GM21717 (cell line): ENCODE data around the gene ZNF274.
"Not testable (repeated sequence)": the region's sequence is repeated elsewhere in the genome, so short reads cannot be mapped to it uniquely, and the experiment has no call there.

Source experiments
- ATAC-seq: cut with Tn5 transposase; IDR thresholded peaks from one replicate; pipeline ENCODE4 v1.9.1; 2021; ENCODE audit warnings: mild to moderate bottlenecking, moderate library complexity; ENCODE audit not compliant: unreplicated experiment

ZNF274 gene

DNA sequence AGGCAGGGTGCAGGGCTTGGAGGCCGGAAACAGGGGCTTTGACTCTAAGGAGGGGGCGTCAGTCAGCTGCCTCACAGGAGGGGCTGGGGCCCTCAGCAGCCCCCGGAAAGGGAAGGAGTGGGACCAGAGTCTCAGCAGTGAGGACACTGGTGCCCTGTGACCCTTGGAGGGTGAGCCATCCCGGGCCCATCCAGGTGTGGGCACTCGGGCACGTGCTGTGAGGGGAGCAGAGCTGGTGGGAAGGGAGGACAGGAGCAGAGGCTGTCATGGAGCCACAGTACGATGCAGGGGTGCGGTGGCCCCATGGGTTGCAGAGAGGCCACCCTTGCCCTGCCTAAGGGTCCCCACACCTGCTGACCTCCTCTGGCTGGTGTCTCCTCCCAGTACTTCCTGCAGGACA lies 26.7 kb downstream of the ZNF274 start:
- ATAC-seq = no peak

DNA sequence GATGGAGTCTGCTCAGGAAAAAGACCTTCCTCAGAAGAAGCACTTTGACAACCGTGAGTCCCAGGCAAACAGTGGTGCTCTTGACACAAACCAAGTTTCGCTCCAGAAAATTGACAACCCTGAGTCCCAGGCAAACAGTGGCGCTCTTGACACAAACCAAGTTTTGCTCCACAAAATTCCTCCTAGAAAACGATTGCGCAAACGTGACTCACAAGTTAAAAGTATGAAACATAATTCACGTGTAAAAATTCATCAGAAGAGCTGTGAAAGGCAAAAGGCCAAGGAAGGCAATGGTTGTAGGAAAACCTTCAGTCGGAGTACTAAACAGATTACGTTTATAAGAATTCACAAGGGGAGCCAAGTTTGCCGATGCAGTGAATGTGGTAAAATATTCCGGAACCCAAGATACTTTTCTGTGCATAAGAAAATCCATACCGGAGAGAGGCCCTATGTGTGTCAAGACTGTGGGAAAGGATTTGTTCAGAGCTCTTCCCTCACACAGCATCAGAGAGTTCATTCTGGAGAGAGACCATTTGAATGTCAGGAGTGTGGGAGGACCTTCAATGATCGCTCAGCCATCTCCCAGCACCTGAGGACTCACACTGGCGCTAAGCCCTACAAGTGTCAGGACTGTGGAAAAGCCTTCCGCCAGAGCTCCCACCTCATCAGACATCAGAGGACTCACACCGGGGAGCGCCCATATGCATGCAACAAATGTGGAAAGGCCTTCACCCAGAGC lies 29.6 kb downstream of the ZNF274 start:
- ATAC-seq = no peak

DNA sequence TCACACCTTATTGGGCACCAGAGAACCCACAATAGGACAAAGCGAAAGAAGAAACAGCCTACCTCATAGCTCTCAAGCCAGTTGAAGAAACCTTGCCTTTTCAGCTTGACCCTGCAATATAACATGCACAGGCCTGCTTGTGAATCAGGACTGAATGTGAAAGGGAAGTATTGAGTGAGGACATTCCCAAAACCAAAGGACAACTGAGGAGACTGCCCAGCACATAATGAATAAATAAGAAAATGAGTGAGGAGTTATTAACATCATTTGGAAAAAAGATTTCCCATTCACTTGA lies 30.2 kb downstream of the ZNF274 start:
- ATAC-seq = no peak

DNA sequence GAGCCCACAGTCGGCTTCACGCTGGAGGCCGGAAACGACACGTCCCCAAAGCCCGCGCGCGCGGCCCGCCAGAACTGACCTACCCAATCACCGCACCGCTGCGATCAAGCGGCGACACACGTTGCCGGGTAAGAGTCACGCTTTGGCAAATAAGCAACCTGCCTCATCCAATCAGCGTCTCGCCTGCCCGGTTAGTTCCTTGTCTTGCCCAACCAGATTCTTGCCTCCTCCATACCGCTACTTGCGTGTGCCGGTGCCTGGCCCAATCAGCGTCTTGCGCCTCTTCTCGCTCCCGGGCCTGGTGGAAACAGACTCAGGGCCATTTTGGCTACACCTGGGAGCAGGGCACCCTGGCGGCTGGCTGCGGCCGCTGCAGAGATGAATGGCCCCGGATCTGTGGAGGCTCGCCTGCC lies 34.2 kb downstream of the ZNF274 start:
- ATAC-seq = no peak

DNA sequence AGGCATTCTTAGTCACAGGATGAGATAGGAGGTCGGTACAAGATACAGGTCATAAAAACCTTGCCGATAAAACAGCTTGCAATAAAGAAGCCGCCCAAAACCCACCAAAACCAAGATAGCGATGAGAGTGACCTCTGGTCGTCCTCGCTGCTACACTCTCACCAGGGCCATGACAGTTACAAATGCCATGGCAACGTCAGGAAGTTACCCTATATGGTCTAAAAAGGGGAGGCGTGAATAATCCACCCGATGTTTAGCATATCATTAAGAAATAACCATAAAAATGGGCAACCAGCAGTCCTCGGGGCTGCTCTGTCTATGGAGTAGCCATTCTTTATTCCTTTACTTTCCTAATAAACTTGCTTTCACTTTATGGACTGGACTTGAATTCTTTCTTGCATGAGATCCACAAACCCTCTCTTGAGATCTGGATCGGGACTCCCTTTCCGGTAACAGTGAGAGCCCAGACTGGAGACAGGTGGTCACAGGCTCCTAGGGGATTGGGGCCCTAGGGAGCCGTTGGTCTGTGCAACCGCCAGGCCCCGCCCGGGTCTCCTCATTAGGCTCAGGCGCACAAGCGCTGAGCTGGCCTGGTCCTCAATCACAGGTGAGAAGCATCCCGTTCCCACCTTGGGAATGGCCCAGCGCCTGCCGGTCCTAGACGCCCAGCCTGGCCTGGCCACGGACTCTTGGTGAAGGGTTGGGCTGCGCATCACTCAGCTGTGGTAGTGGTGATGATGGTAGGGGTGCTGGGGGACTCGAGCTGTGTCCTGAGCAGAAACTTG lies 34.9 kb downstream of the ZNF274 start:
- ATAC-seq = no peak

DNA sequence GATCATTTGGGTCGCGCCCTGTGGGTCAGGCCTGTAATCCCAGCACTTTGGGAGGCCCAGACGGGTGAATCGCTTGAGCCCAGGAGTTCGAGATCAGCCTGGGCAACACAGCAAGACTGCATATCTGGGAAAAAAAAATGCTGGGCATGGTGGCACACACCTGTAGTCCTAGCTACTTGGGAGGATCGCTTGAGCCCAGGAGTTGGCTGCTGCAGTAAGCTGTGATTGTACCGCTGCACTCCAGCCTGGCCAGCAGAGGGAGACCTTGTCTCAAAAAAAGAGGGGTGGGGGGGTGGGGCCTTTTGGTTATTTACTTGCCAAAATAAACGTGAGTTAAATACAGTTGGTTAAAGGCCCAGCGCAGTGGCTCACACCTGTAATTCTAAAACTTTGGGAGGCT lies 36.0 kb downstream of the ZNF274 start:
- ATAC-seq = no peak

DNA sequence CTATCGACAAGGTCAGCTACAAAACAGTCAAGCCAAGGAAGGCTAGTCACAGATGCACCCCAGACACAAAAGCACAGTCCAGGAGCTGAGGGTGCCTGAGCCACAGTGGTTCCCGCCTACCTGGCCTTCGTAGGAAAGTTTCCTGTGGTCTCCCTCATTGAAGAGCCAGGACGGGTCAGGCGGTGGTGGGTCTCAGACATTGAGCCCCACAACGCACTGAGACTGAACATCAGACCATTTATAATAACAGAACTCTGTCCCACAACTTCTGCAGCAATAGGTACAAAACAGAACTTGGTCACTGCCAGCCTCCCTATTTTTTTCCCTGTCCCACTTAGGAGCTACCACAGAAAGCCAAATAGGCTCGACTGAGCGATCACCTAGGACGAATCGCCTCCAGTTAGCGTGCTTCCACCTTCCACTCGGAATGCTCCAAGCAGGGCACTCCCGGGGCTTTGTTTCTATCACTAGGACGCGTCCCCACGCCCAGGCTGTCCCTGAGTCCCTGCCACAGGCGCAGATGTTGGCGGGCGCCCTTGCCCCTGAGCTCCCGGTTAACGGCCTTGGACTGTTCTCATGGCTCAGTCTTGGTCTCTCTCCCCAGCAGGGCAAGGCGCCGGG lies 45.2 kb downstream of the ZNF274 start:
- ATAC-seq = peak; percentile 62

DNA sequence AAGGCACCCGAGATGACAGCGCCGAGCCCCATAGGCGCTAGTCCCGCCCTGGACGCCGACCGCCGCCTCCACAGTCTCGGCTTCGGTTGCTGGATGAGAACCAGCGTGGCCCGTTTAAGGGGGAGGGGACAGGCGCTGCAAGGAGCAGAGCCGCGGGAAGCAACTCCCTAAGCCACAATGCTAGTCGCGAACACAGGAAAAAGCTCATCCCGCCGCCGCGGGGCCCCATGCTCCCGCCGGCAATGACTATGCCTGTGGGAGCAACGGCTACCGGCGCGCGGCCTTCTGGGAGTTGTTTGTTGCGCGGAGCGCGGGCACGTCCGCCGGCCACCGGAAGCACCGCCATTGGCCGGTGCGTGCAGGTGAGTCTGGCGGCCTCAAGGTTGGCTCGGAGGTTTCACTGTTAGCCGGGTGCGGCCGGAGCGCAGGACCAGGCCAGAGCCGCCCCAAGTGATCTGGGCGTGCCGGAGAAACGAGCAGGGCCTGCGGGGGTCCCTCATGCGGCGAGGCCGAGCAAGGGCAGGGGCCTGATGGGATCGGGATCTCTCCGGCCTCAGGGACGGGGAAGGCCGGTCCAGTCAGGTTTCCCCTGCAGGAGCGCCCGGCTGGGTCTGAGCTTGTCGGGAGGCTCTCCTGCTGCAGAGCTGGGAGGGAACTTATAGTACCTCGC lies 45.9 kb downstream of the ZNF274 start, which contains the start of gene ZNF544:
Gene ZNF544, plus strand, starts transcription at position 330 of the 670 bp plus-strand sequence. CDS start 15,110 bp downstream, outside the sequence.
- peak; percentile 77 for ATAC-seq

DNA sequence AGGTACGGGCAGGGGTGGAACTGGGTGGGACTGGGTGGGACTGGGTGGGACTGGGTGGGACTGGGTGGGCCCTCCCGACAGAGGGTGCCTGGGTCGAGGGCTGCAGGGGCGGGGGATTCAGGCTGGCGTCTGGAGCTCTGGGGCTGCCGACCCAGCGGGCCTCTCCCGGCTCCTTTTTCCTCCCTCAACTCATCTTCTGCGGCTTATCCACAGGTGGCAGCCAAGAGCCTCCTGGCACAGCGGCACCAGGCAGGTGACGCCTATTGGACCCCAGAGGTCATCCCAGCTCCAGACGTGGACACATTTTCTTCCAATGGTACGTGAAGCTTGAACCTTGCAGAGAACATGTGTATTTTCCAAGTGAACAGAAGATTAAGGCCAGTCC lies 46.4 kb downstream of the ZNF274 start:
- ATAC-seq = no peak

DNA sequence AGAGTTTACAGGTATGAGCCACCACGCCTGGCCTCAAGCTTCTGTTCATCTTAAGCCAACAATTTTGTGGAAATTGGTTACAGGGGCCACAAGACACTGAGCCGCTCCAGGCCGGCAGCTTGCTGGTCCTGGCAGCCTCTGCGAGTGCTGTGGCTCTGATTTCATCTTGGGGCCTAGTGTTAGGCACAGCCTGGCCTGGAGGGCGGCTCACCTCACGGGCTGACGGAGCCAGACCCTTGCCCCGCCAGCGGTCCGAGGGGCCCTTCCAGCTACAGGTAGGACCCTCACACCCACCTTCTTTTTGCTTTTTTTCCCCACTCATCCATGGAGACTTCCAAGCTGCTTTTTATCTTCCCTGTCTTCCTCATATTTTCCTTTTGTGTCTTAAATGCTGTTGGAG lies 54.5 kb downstream of the ZNF274 start:
- ATAC-seq = no peak

DNA sequence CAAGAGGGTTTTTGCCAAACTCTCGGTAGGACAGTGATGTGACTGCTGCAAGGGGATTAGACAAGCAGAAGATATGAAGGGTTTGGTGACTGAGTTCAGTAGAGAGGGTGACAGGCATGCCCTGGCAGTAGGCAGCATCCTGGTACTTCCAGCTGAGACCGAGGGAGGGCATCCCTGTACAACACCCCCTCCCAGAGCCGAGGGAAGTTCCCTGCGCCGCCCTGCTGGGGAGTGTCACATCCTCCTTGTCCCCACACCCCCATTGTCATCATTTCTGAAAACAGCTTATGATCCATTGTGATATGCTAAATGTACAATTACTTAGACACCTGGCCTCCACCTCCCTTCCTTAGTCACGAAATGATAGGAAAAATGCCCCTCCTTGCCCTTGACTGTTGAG lies 60.5 kb downstream of the ZNF274 start:
- no peak for ATAC-seq

DNA sequence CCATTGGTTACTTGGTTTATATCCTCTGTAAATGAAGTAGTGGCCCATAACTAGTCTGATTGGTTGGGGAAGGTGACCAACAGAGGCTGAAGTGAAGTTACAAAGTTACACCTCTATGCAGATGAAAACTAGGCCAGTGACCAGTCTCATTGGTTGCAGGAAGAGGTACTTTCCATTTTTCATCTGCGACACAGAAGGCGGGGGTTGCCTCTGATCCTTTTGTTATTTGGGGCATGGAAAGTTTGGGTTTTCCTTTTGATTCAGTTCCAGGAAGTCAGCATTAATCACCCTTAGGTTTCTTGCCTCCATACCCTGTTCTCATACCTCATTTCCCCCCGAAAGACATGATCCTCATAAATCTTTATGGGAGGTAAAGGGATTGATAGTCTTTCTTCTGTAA lies 66.0 kb downstream of the ZNF274 start:
- ATAC-seq = no peak

DNA sequence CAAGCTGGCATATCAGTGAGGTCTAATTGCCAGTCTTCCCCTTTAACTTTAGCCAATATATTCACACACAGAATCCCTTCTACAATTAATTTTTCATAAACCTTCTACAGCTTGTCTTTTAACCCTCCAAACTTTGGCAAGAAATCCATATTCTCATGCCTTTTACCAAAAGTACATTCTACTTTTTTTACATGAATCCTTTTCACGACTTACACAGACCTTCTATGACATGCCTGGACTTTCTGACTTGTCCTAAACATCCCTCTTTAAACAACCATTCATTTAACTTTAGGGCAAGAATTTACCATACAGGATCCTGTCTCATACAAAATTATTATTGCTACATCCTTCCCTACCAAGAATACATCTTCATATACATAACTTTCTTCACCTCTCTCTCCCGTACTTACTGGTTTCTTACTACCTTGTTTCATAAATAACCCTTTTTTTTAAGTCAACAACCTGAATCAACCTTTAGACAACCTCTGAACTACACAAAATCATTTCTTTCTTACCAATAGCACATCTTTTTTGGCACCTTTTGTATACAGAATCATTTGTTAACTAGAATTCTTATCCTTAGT lies 69.3 kb downstream of the ZNF274 start:
- ATAC-seq = no peak

DNA sequence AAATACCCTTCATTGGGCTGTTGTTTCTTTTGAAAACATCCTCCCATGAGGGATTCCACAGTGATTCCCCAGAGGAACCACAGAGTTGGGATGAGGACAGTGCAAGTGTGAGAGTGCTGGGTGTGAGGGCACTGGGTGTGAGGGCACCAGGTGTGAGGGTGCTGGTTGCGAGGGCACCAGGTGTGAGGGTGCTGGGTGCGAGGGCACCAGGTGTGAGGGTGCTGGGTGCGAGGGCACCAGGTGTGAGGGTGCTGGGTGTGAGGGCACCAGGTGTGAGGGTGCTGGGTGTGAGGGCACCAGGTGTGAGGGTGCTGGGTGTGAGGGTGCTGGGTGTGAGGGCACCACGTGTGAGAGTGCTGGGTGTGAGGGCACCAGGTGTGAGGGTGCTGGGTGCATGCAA lies 75.4 kb downstream of the ZNF274 start:
- ATAC-seq = not testable (repeated sequence)

DNA sequence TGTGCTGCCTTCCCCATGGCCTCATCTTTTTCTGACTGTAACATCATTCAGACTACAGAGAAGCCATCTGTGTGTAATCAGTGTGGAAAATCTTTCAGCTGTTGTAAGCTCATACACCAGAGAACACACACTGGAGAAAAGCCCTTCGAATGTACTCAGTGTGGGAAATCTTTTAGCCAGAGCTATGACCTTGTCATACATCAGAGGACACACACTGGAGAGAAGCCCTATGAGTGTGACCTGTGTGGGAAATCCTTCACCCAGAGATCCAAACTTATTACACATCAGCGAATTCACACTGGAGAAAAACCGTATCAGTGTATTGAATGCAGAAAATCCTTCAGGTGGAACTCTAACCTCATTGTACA lies 78.7 kb downstream of the ZNF274 start:
- ATAC-seq = no peak

DNA sequence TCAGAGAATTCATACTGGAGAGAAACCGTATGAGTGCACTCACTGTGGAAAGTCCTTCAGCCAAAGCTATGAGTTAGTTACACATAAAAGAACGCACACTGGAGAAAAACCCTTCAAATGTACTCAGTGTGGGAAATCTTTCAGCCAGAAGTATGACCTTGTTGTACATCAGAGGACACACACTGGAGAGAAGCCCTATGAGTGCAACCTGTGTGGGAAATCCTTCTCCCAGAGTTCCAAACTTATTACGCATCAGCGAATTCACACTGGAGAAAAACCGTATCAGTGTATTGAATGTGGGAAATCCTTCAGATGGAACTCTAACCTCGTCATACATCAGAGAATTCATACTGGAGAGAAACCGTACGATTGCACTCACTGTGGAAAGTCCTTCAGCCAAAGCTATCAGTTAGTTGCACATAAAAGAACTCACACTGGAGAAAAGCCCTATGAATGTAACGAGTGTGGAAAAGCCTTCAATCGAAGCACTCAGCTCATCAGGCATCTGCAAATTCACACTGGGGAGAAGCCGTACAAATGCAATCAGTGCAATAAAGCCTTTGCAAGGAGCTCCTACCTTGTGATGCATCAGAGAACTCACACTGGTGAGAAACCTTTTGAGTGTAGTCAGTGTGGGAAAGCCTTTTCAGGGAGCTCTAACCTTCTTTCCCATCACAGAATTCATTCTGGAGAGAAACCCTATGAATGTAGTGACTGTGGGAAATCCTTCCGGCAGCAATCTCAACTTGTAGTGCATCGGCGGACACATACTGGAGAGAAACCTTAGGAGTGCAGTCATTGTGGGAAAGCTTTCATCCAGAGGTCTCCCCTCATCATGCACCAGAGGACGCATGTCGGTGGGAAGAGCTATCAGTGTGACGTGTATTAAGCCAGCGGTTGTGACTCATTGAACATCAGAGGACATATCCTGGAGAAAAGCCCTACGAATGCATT lies 79.4 kb downstream of the ZNF274 start:
- no peak for ATAC-seq

DNA sequence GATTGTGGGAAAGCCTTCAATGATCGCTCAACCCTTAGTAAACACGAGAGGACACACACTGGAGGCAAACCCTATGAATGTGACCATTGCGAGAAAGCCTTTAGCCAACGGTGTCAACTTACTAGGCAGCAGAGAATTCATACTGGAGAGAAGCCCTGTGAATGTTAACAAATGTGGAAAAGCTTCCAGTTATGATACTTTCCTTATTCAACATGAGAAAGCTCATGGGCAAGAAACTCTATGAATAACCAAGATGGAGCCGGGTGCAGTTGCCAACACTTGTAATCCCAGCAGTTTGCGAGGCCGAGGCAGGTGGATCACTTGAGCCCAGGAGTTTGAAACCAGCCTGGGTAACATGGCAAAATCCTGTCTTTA lies 80.0 kb downstream of the ZNF274 start:
- ATAC-seq = no peak
